PC-9 (cell line): ENCODE results near the gene CCNT2.

ENCODE experiments used
- EZH2 ChIP-seq: fragments of 200-600 bp; sonication (generic); IDR thresholded peaks from 2 replicates; pipeline ENCODE4 v1.8.0; 2017; ENCODE audit warnings: antibody characterized with exemption, low read depth
- TF ChIP-seq, protein P1 (sequence below): fragments of 200-600 bp; sonication (generic); conservative IDR thresholded peaks from 2 replicates; pipeline ENCODE4 v1.6.1; 2017; ENCODE audit warnings: mixed run types, antibody characterized with exemption, mild to moderate bottlenecking, moderate library complexity

DNA sequence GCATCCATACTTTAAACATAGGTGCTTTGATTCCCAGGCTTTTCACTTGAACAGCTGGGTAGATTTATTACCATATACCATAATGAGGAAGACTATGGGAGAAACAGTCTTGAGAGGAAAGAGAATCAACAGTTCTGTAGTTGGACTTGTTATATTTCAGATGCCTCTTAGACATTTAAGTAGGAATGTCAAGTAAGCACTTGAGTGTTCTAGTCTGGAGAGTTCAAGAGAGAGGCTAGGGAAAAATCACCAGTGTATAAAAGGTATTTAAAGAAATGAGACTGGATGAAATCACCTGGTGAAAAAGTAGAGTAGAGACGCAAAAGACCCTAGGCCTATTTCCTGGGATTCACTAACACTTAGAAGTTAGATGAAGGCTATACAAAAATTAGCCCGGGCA, 13.5 kb upstream of the CCNT2 start:
- TF ChIP-seq, protein P1, sequence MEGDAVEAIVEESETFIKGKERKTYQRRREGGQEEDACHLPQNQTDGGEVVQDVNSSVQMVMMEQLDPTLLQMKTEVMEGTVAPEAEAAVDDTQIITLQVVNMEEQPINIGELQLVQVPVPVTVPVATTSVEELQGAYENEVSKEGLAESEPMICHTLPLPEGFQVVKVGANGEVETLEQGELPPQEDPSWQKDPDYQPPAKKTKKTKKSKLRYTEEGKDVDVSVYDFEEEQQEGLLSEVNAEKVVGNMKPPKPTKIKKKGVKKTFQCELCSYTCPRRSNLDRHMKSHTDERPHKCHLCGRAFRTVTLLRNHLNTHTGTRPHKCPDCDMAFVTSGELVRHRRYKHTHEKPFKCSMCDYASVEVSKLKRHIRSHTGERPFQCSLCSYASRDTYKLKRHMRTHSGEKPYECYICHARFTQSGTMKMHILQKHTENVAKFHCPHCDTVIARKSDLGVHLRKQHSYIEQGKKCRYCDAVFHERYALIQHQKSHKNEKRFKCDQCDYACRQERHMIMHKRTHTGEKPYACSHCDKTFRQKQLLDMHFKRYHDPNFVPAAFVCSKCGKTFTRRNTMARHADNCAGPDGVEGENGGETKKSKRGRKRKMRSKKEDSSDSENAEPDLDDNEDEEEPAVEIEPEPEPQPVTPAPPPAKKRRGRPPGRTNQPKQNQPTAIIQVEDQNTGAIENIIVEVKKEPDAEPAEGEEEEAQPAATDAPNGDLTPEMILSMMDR = no peak
- no peak for TF ChIP-seq EZH2
